GM12864 (cell line): ENCODE measurements around the gene TBX2.

Experiments
- DNase-seq: peaks from one replicate; pipeline ENCODE4 v3.0.0-alpha.2; 2011; ENCODE audit warnings: low read depth
- H3K4me3 ChIP-seq: 2 replicates; pipeline ENCODE4 v1.5.1; 2011; ENCODE audit warnings: mild to moderate bottlenecking, low read depth, low read length, control low read depth
- TF ChIP-seq, protein P1 (sequence below): IDR thresholded peaks from 2 replicates; pipeline ENCODE4 v1.5.1; 2011; ENCODE audit warnings: low read depth, mild to moderate bottlenecking, moderate library complexity, low read length, control low read depth, inconsistent platforms; ENCODE audit errors: missing control alignments

TBX2 gene

DNA sequence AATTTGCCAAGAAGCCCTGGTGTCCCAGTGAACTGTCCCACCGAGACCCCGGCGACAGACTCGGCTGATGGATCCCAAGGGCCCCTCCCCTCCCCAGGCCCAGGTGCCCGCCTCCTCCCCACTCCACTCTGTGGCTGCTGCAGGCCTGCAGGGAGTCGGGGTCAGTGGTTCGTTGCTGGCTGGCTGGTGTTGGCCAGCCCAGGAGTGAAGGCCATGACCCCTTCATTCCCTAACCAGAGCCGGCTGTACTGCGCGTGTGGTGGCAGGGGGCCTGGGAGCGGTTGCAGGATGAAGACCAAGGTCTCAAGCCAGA, 9.2 kb upstream of the TBX2 start:
- DNase-seq, result no peak
- H3K4me3 ChIP-seq, result no peak overlapping the region
- TF ChIP-seq, protein P1, sequence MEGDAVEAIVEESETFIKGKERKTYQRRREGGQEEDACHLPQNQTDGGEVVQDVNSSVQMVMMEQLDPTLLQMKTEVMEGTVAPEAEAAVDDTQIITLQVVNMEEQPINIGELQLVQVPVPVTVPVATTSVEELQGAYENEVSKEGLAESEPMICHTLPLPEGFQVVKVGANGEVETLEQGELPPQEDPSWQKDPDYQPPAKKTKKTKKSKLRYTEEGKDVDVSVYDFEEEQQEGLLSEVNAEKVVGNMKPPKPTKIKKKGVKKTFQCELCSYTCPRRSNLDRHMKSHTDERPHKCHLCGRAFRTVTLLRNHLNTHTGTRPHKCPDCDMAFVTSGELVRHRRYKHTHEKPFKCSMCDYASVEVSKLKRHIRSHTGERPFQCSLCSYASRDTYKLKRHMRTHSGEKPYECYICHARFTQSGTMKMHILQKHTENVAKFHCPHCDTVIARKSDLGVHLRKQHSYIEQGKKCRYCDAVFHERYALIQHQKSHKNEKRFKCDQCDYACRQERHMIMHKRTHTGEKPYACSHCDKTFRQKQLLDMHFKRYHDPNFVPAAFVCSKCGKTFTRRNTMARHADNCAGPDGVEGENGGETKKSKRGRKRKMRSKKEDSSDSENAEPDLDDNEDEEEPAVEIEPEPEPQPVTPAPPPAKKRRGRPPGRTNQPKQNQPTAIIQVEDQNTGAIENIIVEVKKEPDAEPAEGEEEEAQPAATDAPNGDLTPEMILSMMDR, result no peak

DNA sequence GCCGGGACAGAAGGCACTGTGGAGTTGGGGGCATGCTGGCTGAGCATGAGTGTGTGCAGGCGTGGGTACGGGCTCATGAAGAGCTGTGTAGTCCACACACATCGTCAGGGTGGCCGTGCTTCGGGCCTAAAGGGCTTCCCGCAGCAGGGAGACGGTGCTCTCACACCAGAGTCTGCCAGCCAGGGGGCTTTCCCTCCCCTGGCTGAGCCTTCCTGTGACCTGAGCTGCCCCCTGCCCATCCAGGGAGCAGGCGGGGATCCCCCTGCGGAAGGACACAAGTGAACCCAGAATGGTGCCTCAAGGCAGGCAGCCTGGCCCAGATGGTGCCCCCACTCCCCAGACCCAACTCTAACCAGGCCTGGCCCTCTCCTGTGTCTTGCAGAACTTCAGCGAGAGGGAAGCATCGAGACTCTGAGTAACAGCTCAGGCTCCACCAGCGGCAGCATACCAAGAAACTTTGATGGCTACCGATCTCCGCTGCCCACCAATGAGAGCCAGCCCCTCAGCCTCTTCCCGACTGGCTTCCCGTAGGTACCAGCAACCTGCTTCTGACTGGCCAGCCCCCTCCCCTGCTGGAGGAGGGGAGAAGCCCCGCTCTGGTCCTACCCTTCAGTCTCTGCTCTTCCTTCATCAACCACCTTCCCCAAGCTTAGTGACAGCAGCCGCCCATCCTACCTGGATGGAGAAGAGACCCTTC, 7.9 kb upstream of the TBX2 start:
- no peak overlapping the region for H3K4me3 ChIP-seq
- DNase-seq, result no peak
- TF ChIP-seq, protein P1, result no peak

- TF ChIP-seq, protein P1, result no peak
- H3K4me3 ChIP-seq, result no peak overlapping the region
- no peak for DNase-seq
Measured at GRCh38 chr17:61392679-61393078, 7.0 kb upstream of the TBX2 start.

DNA sequence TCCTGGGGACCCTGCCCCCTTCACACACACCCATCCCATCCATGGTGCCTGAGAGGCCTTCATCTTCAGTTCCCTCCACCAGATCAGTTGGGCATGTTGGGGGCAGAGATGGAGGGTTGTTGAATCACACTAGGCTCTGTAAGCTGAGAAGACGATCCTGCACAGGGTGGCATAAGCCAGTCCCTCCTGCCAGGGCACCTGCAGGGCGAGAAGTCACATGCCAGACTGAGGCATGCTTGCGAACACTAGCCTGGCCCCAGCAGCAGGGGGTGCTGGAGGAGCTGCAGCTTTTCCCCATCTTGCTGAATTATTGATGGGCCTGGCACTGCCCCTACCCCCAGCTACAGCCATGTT, 6.1 kb upstream of the TBX2 start:
- no peak overlapping the region for H3K4me3 ChIP-seq
- no peak for DNase-seq
- TF ChIP-seq, protein P1, result peak; percentile 44

DNA sequence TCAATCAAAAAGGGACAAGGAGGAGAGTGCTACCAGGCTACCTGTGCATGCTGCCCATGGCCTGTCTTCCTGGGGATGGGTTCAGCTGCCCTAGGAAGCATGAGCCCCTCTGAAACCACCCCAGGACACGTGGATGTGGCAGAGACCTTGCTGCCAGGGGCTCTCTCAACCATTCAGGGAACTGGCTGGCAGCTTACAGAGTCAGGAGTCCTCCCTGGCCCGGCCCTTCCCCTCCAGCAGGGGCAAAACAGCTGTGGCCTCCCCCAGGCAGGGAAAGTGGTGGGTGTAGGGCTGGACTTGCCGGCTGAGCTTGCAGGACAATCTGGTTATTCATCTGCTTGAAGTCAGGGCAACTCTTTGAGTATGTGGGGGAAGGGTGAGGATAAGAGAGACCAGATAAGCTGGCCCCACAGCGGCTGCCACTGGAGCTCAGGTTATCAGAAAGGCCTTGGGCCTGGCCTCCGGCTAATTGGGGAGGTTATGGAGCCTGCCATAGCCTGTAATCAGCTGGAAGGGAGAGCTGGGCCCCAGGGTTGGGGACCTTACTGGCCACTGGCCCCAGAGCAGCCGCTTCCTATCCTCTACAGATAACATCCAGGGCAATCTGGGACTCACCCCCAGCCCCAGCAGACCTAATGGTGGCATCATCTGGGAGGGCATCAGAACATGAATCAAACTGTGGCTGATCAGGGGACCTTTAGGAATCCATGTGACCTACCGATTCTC, 5.6 kb upstream of the TBX2 start:
- no peak overlapping the region for H3K4me3 ChIP-seq
- TF ChIP-seq, protein P1, result no peak
- no peak for DNase-seq

DNA sequence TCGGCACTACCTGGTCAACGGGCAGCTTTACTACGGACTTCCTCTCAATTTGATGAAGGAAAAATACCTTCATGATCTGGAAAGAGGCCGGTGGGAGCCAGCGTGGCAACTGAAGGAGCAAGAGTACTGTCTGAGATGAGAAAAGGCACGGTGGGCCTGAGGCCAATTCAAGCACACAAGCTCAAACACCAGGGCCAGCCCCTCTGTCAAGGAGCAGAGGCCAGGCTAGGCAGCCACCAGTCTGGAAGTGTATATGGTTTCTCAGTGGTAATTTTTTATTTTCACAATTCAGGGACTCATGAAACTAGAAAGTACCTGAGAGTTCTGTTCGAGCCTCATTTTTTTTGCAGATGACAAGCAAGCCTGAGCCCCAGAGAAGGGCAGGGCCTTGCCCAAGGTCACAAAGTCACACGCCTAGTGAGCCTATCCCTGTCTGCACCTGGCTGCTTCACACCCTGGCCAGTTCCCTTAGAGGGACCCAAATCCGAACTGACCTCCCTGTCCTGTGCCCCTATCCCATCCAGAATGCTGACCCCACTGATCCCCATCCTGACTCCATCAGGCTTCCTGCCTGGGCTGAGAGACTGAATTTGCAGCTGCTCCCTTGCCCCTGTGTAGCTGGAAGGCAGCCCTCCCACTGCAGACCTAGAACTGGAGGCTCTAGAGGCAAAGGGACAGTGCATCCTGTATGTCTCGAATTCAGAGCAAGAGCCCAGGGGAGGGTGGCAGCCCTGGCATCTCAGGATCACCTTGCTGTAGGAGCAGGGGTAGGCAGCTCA, 4.8 kb upstream of the TBX2 start:
- no peak overlapping the region for H3K4me3 ChIP-seq
- TF ChIP-seq, protein P1, result no peak
- DNase-seq, result no peak
